BE2C (cell line): ENCODE results near the gene SLC39A3.
A peak's percentile ranks its signal among the peaks of the same experiment; 100 is the strongest.

Source experiments
- DNase-seq: peaks from one replicate; pipeline ENCODE4 v3.0.0-alpha.2; 2020
- H3K27me3 ChIP-seq: fragments of 250-450 bp; sonication (Bioruptor Pico); 2 replicates; pipeline ENCODE4 v1.5.1; 2020; ENCODE audit warnings: mild to moderate bottlenecking
- H3K36me3 ChIP-seq: fragments of 250-450 bp; sonication (Bioruptor Pico); 2 replicates; pipeline ENCODE4 v1.5.1; 2020; ENCODE audit warnings: mild to moderate bottlenecking
- H3K4me1 ChIP-seq: fragments of 250-450 bp; sonication (Bioruptor Pico); 2 replicates; pipeline ENCODE4 v1.5.1; 2020
- H3K4me3 ChIP-seq: 2 replicates; pipeline ENCODE4 v1.5.1; 2011; ENCODE audit warnings: low read depth, low read length
- H3K9me3 ChIP-seq: fragments of 250-450 bp; sonication (Bioruptor Pico); 2 replicates; pipeline ENCODE4 v1.5.1; 2020
- CTCF ChIP-seq: IDR thresholded peaks from 2 replicates; pipeline ENCODE4 v1.5.1; 2012; ENCODE audit warnings: mild to moderate bottlenecking, low read depth, low read length

SLC39A3 gene

GRCh38 chr19:2740314-2740656, 468 bp upstream of the SLC39A3 start:
- H3K36me3 ChIP-seq = peaks cover 19% of the 10 kb centered on the region
- H3K4me1 ChIP-seq = no peaks in the 10 kb centered on the region
- no peaks in the 10 kb centered on the region; the same call in 1 of the 2 replicates for H3K27me3 ChIP-seq
- no peaks in the 10 kb centered on the region for H3K9me3 ChIP-seq
- no peak for DNase-seq
- TF ChIP-seq CTCF = no peak
- H3K4me3 ChIP-seq = peak overlapping the region; percentile 93

- Histone ChIP-seq H3K4me1 (no peaks in the 10 kb centered on the region), H3K9me3 (no peaks in the 10 kb centered on the region), H3K36me3 (peaks cover 47% of the 10 kb centered on the region), H3K4me3 (no peak overlapping the region), H3K27me3 (no peaks in the 10 kb centered on the region)
- no peak for TF ChIP-seq CTCF
- no peak for DNase-seq
Observed at GRCh38 chr19:2736550-2737190, 3.1 kb downstream of the SLC39A3 start.

- no peaks in the 10 kb centered on the region for H3K9me3 ChIP-seq
- peaks cover 50% of the 10 kb centered on the region for H3K36me3 ChIP-seq
- TF ChIP-seq CTCF = no peak
Observed at GRCh38 chr19:2735374-2735773, 4.4 kb downstream of the SLC39A3 start.

GRCh38 chr19:2734589-2735288, 5.1 kb downstream of the SLC39A3 start:
- no peak overlapping the region for H3K4me3 ChIP-seq
- peaks cover 50% of the 10 kb centered on the region for H3K36me3 ChIP-seq
- H3K9me3 ChIP-seq = no peaks in the 10 kb centered on the region

More at GRCh38 chr19:2735374-2735773, 4.4 kb downstream of the SLC39A3 start:
- Histone ChIP-seq H3K4me1 (no peaks in the 10 kb centered on the region), H3K4me3 (no peak overlapping the region), H3K27me3 (no peaks in the 10 kb centered on the region)
- no peak for DNase-seq

GRCh38 chr19:2733930-2734588, 5.8 kb downstream of the SLC39A3 start:
- Histone ChIP-seq H3K4me1 (no peaks in the 10 kb centered on the region; the same call in 1 of the 2 replicates), H3K9me3 (no peaks in the 10 kb centered on the region), H3K36me3 (peaks cover 50% of the 10 kb centered on the region), H3K4me3 (no peak overlapping the region), H3K27me3 (no peaks in the 10 kb centered on the region)
- DNase-seq = peak; percentile 28
- TF ChIP-seq CTCF = no peak

More at GRCh38 chr19:2734589-2735288, 5.1 kb downstream of the SLC39A3 start:
- no peaks in the 10 kb centered on the region for H3K27me3 ChIP-seq
- H3K4me1 ChIP-seq = no peaks in the 10 kb centered on the region
- peak; percentile 17 for DNase-seq
- no peak for TF ChIP-seq CTCF

- H3K4me1 ChIP-seq = no peaks in the 10 kb centered on the region; the same call in 1 of the 2 replicates
- no peaks in the 10 kb centered on the region for H3K27me3 ChIP-seq
- no peak for DNase-seq
- no peak for TF ChIP-seq CTCF
- no peaks in the 10 kb centered on the region for H3K9me3 ChIP-seq
- no peak overlapping the region for H3K4me3 ChIP-seq
- H3K36me3 ChIP-seq = peaks cover 50% of the 10 kb centered on the region
Observed at GRCh38 chr19:2732883-2733282, 6.9 kb downstream of the SLC39A3 start.
